Caco-2 (cell line): ENCODE data around the gene PIP4K2A. TPM values are rescaled to one million over a fixed set of nuclear protein-coding genes. Genes with fewer than 3 reads are reported as not detected.

Experiments used
- BruUV-seq: library from RNA; stranded (reverse); fragments of 400-500 nt; replicated peaks from 2 replicates; lab custom pipeline; 2021; lab: Mats Ljungman, UMichigan
- CTCF ChIA-PET: fragments of 300-600 bp; sonication (Branson Sonifier 250); formaldehyde crosslinking; loops from one replicate; lab custom pipeline; 2022; ENCODE audit warnings: antibody characterized with exemption; lab: Charles Lee
- POLR2A ChIA-PET: fragments of 300-600 bp; sonication (Branson Sonifier 250); formaldehyde crosslinking; loops from one replicate; lab custom pipeline; 2022; ENCODE audit warnings: antibody characterized with exemption; lab: Charles Lee
- DNase-seq, 2 experiments: peaks; one replicate each; pipeline versions ENCODE4 v3.0.0 to v3.0.0-alpha.2; 2020 to 2022
- H3K27me3 ChIP-seq: replicated peaks from 2 replicates; pipeline ENCODE4 v1.6.0; 2011; ENCODE audit warnings: low read length; ENCODE audit not compliant: control insufficient read depth, insufficient read depth
- H3K36me3 ChIP-seq: 2 replicates; pipeline ENCODE4 v1.5.1; 2011; ENCODE audit warnings: low read length; ENCODE audit not compliant: control insufficient read depth, insufficient read depth
- H3K4me1 ChIP-seq: fragments of 250-450 bp; sonication (Bioruptor Pico); 2 replicates; pipeline ENCODE4 v1.5.1; 2020; ENCODE audit warnings: mild to moderate bottlenecking
- H3K4me3 ChIP-seq: 2 replicates; pipeline ENCODE4 v1.5.1; 2011; ENCODE audit warnings: low read depth, mild to moderate bottlenecking, control low read depth, low read length
- H3K9me3 ChIP-seq: fragments of 250-450 bp; sonication (Bioruptor Pico); 2 replicates; pipeline ENCODE4 v1.5.1; 2020; ENCODE audit warnings: mild to moderate bottlenecking, moderate library complexity
- H3K27ac Mint-ChIP-seq: one replicate; pipeline ENCODE4 v1.8.0; 2022; ENCODE audit warnings: mixed read lengths; ENCODE audit not compliant: unreplicated experiment
- H3K27me3 Mint-ChIP-seq: one replicate; pipeline ENCODE4 v1.8.0; 2022; ENCODE audit warnings: mixed read lengths; ENCODE audit not compliant: insufficient read depth, unreplicated experiment
- H3K36me3 Mint-ChIP-seq: one replicate; pipeline ENCODE4 v1.8.0; 2022; ENCODE audit warnings: mild to moderate bottlenecking, mixed read lengths; ENCODE audit not compliant: insufficient read depth, unreplicated experiment
- H3K4me1 Mint-ChIP-seq: one replicate; pipeline ENCODE4 v1.8.0; 2022; ENCODE audit warnings: low read depth, mixed read lengths; ENCODE audit not compliant: unreplicated experiment
- H3K4me3 Mint-ChIP-seq: one replicate; pipeline ENCODE4 v1.8.0; 2022; ENCODE audit warnings: mild to moderate bottlenecking, moderate library complexity, mixed read lengths; ENCODE audit not compliant: unreplicated experiment
- H3K9me3 Mint-ChIP-seq: one replicate; pipeline ENCODE4 v1.8.0; 2022; ENCODE audit warnings: mixed read lengths; ENCODE audit not compliant: unreplicated experiment
- CTCF ChIP-seq, 2 experiments: fragments of 200-600 bp in 1 of 2; IDR thresholded peaks; 1 replicate in 1 of 2; 2 replicates in 1 of 2; pipeline versions ENCODE4 v1.5.1 to v1.8.0; 2011 to 2022; ENCODE audit warnings: antibody characterized with exemption in 1 of 2, control low read depth in 1 of 2, inconsistent platforms in 1 of 2, low read depth in 1 of 2, low read length in 1 of 2, mild to moderate bottlenecking in 1 of 2, moderate library complexity in 1 of 2; ENCODE audit not compliant: insufficient read depth in 1 of 2, severe bottlenecking in 1 of 2, unreplicated experiment in 1 of 2
- intact Hi-C: fragments of 100-400 bp; cut with micrococcal nuclease; formaldehyde crosslinking; loops from one replicate; pipeline ENCODE4 v1.10.0; 2022; ENCODE audit not compliant: unreplicated experiment
- total RNA-seq: library from RNA; stranded (reverse); gene quantifications from 2 replicates; pipeline ENCODE4 v1.2.3, GENCODE V29; 2022

PIP4K2A gene
- total RNA-seq, 1 experiment from 2014 or later, result 26.9 TPM

DNA sequence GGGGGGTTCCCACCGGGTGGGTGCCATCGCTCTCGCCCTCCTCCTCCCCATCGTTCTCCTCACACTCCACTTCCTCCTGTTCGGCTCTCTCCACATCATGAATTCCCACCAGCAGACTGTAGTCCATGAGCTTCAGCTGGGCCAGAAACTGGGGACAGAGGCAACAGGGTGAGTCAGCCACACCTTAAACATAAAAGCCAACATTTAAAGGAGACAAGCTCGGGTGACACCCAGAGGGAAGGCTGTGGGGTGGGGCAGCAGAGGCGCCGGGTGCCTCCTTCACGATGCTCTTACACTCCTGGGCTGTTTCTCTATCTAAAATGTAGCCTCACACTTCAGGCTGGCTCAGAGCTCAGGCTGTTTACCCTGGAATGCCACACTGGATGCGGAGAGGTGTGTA, 172.5 kb downstream of the PIP4K2A start:
- intact Hi-C loops, result no loop called here
- no peaks in the 10 kb centered on the region for H3K9me3 Mint-ChIP-seq
- H3K4me1 Mint-ChIP-seq, result no peaks in the 10 kb centered on the region
- H3K4me3 ChIP-seq, result no peak overlapping the region
- H3K36me3 ChIP-seq, result no peaks in the 10 kb centered on the region
- H3K36me3 Mint-ChIP-seq, result peaks cover 16% of the 10 kb centered on the region
- TF ChIP-seq CTCF (IDR thresholded peaks at IDR 0.05; ENCODE audit: insufficient read depth in 1 of 2, low read depth in 1 of 2, low read length in 1 of 2, severe bottlenecking in 1 of 2, unreplicated experiment in 1 of 2), result no peak
- no peak for DNase-seq
- no peaks in the 10 kb centered on the region for H3K9me3 ChIP-seq
- no peak overlapping the region for H3K27ac Mint-ChIP-seq
- CTCF ChIA-PET, result no interaction called here
- POLR2A ChIA-PET, result no interaction called here
- BruUV-seq, result no TSS peak
- no peaks in the 10 kb centered on the region for H3K4me1 ChIP-seq
- no peak overlapping the region for H3K4me3 Mint-ChIP-seq
- H3K27me3 ChIP-seq, result no peaks in the 10 kb centered on the region
- H3K27me3 Mint-ChIP-seq, result no peaks in the 10 kb centered on the region

DNA sequence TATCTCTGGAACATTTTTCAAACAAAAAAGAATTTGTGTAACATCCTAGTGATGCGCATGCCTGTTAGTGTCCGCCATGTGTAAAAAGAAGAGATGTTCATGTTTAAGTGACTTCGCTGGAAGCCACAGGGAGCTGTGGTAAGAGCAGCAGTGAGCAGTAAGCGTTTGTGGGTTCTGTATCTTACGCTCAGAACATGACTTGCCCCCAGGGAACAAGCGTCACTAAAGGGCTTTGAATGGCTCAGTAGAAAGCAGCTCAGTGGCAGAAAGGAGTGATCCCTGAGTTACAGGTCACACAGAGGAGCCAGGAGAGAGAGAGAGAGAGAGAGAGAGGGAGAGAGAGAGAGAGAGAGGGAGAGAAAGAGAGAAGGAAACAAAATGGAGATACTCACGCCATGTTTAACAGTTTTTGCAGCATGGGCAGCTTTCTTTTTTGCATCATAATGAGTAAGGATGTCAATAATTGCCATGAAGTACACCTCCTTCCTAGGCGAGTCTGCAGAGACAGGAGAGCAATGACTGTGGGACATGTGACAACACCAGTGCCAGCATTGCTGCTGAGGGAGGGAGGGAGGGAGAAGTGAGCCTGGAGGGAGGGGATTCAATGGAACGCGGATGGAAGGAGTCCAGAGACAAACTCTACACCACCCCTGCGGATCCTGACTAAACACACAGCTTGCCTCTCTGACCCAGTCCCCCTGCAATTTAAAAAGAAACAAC, 174.6 kb downstream of the PIP4K2A start:
- Mint-ChIP-seq H3K9me3 (no peaks in the 10 kb centered on the region), H3K4me1 (peaks cover 7% of the 10 kb centered on the region), H3K36me3 (peaks cover 24% of the 10 kb centered on the region), H3K4me3 (no peak overlapping the region), H3K27me3 (no peaks in the 10 kb centered on the region), H3K27ac (no peak overlapping the region)
- Histone ChIP-seq H3K4me3 (no peak overlapping the region), H3K27me3 (no peaks in the 10 kb centered on the region), H3K36me3 (no peaks in the 10 kb centered on the region), H3K9me3 (no peaks in the 10 kb centered on the region), H3K4me1 (peaks cover 4% of the 10 kb centered on the region; the same call in 1 of the 2 replicates)
- DNase-seq, result no peak
- ChIA-PET POLR2A (no interaction called here), CTCF (no interaction called here)
- no peak for TF ChIP-seq CTCF (IDR thresholded peaks at IDR 0.05; ENCODE audit: insufficient read depth in 1 of 2, low read depth in 1 of 2, low read length in 1 of 2, severe bottlenecking in 1 of 2, unreplicated experiment in 1 of 2)
- no TSS peak for BruUV-seq
- intact Hi-C loops, result no loop called here

- Mint-ChIP-seq H3K4me3 (no peak overlapping the region), H3K9me3 (no peaks in the 10 kb centered on the region), H3K36me3 (peaks cover 24% of the 10 kb centered on the region), H3K27ac (no peak overlapping the region), H3K27me3 (no peaks in the 10 kb centered on the region), H3K4me1 (peaks cover 15% of the 10 kb centered on the region)
- DNase-seq, result no peak
- peaks cover 4% of the 10 kb centered on the region; the same call in 1 of the 2 replicates for H3K4me1 ChIP-seq
- H3K4me3 ChIP-seq, result no peak overlapping the region
- POLR2A ChIA-PET, result no interaction called here
- H3K36me3 ChIP-seq, result no peaks in the 10 kb centered on the region
- H3K27me3 ChIP-seq, result no peaks in the 10 kb centered on the region
- intact Hi-C loops, result no loop called here
- H3K9me3 ChIP-seq, result no peaks in the 10 kb centered on the region
- no peak for TF ChIP-seq CTCF (IDR thresholded peaks at IDR 0.05; ENCODE audit: insufficient read depth in 1 of 2, low read depth in 1 of 2, low read length in 1 of 2, severe bottlenecking in 1 of 2, unreplicated experiment in 1 of 2)
- CTCF ChIA-PET, result no interaction called here
- no TSS peak for BruUV-seq
These were observed 176.6 kb downstream of the PIP4K2A start for GRCh38 chr10:22537810-22538209.
